Skeletal muscle cell (primary cell): ENCODE results near the gene KLF1.
"Not testable (repeated sequence)": the region's sequence is repeated elsewhere in the genome, so short reads cannot be mapped to it uniquely, and the experiment has no call there.

Source experiments
- DNase-seq: peaks from one replicate; pipeline ENCODE4 v3.0.0-alpha.2; 2010; ENCODE audit warnings: low read depth
- H3K4me3 ChIP-seq: 2 replicates; pipeline ENCODE4 v1.5.1; 2011; ENCODE audit warnings: low read depth, mild to moderate bottlenecking, control low read depth, low read length, moderate library complexity

The KLF1 gene

GRCh38 chr19:12872255-12872654, 14.7 kb downstream of the KLF1 start:
- no peak overlapping the region for H3K4me3 ChIP-seq
- DNase-seq: no peak

DNA sequence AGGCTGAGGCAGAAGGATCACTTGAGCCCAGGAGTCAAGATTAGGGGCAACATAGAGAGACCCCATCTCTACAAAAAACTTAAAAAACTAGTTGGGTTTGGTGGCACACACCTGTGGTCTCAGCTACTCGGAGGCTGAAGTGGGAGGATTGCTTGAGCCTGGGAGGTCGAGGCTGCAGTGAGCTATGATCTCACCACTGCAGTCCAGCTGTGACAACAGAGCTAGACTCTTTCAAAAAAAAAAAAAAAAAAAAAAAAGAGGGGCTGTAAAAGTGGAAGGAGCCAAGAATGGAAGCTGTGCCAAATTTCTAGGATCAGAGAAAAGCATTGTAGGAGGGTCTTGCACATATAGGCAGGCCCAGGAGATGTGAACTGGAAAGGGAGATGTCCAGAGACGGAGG, 15.3 kb downstream of the KLF1 start:
- DNase-seq: no peak
- H3K4me3 ChIP-seq: no peak overlapping the region

DNA sequence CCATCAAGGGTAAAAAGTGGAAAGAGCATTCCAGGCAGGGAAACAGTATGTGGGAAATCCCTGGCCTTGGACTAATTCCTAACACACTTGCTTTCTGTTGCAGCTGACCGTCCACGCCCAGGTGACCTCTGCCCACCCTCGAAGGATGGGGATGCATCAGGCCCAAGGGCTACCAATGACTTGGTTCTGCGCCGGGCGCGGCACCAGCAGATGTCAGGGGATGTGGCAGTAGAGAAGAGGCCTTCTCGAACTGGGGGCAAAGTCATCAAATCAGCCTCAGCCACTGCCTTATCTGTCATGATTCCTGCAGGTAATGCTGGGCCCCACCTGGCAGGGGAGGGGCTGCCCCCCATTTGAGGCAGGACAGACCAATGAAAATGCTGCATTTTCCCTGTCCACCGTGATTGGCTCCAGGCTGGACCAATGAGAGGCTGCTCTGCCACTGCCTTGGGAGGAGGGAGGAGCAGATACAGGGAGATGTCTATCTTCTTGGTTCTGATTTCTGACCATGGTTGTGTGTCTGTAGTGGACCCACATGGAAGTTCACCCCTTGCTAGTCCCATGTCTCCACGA, 18.4 kb downstream of the KLF1 start:
- H3K4me3 ChIP-seq: no peak overlapping the region
- no peak for DNase-seq

DNA sequence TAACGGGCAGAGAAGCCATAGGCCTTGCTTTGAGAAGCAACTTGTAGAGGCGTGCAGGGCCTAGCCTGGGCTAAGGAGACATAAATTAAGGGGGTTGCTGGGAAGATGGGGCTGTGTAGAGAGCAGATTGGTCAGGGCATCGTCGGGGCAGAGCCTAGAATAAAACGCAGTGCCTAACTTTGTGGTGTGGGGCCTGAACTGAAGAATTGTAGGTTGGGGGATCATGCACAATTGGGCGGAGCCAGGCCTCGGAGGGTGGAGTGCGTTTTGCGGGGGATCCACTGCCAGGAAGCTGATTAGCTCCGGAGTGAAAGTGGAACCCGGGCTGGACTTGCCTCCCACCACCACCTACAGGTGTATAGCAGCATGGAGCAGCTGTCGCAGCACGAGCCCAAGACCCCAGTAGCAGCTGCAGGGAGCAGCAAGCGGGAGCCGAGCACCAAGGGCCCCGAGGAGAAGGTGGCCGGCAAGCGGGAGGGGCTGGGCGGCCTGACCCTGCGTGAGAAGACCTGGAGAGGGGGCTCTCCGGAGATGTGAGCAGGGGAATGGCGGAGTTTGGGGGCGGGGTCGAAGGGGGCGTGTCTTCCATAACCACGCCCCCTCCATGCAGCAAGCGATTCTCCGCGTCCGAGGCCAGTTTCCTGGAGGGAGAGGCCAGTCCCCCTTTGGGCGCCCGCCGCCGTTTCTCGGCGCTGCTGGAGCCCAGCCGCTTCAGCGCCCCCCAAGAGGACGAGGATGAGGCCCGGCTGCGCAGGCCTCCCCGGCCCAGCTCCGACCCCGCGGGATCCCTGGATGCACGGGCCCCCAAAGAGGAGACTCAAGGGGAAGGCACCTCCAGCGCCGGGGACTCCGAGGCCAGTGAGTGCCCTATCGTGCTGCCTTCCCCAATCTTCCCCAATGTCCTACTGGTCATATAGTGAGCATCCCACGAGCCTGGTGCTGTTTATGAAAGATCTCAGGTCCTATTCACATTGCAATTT, 19.6 kb downstream of the KLF1 start:
- peak overlapping the region; percentile 51 for H3K4me3 ChIP-seq
- DNase-seq: no peak

DNA sequence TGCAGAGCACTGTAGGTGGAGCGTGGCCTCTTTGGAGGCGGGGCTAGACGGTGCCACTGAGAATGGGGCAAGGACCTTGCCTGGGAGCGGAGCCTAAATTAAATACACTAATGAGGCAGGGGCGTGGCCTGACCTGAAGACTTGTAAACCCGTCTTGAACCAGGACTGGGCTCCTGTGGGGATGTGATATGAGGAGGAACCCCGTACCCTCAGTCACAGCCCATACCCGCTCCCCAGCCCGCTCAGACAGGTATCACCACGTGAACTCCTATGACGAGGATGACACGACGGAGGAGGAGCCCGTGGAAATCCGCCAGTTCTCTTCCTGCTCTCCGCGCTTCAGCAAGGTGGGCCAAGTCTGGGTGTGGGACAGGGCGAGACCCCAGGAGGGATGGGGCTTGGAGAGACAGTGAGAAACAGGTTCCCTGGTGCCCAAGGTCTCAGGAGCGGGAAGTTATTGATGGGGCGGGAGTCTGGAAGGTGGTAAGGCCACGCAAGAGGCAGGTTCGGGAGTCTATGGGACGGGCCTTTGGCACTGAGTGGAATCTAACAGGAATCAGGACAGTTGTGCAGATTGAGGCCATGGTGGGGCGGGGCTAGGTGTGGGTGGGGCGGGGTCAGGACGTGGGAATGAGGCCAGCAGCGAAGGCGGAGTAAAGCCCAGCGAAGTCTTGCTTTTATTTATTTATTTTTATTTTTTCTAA, 20.4 kb downstream of the KLF1 start:
- no peak overlapping the region for H3K4me3 ChIP-seq
- no peak for DNase-seq

DNA sequence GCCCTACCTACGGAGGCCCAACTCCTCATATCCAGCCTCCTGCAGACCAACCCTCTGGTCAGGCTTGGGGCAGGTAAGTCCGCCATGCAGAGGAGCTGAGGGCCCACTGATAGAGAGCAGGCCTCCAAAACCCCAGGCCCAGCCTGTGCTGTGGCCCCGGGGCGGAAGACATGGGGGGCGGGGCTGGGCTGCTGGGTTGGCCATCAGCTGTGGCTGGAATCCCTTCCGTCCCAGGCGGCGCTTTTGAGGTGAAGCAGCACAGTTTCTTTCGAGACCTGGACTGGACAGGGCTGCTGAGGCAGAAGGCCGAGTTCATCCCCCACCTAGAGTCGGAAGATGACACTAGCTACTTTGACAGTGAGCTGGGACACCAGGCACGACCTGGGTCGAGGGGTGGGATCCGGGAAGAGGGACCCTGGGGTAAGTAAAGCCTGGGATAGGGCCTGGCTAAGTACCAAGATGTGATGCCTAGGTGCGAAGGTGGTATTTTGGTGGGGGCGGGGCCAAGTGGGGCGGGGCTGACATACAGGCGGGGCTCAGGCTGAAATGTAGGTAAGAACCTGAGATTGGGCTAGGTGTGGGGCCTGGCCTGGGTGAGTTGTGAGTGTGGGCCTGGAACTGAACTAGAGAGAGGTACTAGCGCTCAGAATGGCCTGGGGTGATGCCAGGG, 21.1 kb downstream of the KLF1 start:
- DNase-seq: no peak
- H3K4me3 ChIP-seq: no peak overlapping the region

DNA sequence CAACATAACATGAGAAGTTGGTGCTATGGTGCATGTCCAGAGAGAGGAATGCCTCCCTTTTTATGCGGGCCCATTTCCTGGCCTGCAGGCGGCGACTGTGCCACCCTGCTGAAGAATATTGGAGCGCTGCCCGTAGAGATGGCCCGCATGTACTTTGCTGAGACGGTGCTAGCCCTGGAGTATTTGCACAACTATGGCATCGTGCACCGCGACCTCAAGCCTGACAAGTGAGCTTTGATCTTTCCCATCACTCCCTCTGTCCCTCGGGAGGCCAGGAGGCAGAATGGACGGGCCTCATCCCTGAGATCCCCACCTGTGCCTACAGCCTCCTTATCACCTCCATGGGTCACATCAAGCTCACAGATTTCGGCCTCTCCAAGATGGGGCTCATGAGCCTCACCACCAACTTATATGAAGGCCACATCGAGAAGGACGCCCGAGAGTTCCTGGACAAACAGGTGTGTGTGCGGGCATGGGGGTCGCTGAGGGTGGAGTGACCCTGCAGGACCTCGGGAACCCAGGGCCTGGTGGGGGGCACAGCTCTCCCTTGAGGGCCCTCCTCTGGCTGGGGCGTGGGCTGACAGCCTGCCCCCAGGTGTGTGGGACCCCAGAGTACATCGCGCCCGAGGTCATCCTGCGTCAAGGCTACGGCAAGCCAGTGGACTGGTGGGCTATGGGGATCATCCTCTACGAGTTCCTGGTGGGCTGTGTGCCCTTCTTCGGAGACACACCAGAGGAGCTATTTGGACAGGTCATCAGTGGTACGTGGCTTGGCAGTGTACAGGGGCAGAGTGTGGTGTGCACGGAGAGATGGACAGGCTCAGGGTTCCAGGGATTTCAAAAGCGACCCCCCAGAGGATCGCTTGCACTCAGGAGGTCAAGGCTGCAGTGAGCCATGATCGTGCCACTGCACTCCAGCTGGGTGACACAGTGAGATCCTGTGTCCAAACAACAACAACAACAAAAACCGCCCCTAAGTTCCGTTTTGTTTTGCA, 22.0 kb downstream of the KLF1 start:
- H3K4me3 ChIP-seq: no peak overlapping the region
- no peak for DNase-seq

DNA sequence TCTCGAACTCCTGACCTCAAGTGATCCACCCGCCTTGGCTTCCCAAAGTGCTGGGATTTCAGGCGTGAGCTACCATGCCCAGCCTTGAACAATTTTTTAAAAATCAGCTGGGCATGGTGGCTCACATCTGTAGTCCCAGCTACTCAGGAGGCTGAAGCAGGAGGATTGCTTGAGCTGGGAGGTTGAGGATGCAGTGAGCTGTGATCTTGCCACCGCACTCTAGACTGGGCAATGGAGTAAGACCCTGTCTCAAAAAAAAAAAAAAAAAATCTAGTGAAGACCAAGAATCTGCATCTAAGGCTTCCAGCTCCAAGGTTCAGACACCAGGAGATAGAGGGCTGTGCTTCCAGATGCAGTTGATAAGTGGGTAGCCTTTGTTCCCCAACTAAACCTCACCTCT, 22.9 kb downstream of the KLF1 start:
- DNase-seq: no peak
- no peak overlapping the region for H3K4me3 ChIP-seq

DNA sequence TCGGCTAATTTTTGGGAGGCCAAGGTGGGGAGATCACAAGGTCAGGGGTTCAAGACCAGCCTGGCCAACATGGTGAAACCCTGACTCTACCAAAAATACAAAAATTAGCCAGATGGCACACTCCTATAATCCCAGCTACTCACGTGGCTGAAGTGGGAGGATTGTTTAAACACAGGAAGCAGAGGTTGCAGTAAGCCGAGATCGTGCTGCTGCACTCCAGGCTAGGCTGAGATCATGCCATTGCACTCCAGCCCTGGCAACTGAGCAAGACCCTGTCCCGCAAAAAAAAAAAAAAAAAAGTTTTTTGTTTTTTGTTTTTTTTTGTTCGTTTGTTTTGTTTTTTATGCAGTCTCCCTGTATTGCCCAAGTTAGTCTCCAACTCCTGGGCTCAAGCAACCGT, 27.5 kb downstream of the KLF1 start:
- DNase-seq: no peak
- no peak overlapping the region for H3K4me3 ChIP-seq

- no peak for DNase-seq
- no peak overlapping the region for H3K4me3 ChIP-seq
Observed at GRCh38 chr19:12858041-12858928, 28.7 kb downstream of the KLF1 start.

DNA sequence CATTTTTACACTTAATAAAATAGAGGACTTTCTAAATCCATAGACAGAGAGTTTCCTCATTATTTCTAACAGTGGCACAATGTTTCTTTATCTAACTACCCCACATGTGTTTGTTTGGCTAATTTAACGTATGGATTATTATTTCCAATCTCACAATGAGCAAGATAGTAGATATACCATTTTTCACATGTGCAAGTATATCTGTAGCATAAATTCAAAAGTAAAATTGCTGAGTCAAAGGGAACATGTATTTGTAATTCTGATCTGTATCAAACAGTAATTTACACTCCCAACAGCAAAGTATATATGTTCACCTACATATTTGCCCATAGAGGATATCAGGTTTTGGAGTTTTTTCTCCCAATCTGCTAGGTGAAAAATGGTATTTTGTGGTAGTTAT, 30.3 kb downstream of the KLF1 start:
- no peak overlapping the region for H3K4me3 ChIP-seq
- DNase-seq: no peak

DNA sequence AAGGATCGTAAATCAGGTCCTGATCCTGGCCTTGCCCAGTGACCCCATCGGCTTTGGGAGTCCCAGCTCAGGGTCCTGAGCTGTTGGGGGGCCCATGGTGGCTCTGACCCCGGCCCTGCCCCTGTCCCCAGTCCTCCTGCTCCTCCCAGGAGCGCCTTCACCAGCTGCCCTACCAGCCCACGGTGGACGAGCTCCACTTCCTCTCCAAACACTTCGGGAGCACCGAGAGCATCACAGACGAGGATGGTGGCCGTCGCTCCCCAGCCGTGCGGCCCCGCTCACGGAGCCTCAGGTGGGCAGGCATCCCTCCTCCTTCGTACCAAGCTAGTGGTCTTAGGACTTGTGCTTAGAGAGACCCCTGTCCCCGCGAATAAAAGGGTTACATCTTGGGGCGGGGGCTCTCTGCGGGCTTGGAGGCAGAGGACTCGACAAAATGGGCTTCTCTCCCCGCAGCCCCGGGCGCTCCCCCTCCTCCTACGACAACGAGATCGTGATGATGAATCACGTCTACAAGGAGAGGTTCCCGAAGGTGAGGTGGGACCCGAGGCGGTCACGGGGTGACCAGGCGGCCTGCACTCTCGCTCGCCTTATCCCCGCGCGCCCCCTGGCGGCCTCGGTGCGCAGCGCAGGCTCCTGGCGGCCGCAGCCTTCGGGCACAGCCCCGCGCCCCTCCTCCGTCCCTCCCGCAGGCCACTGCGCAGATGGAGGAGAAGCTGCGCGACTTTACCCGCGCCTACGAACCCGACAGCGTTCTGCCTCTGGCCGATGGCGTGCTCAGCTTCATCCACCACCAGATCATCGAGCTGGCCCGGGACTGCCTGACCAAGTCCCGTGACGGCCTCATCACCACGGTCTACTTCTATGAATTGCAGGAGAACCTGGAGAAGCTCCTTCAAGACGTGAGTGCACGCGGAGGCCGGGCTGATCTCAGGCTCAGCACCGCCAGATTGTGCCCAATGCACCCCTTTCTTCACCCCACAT, 39.6 kb downstream of the KLF1 start:
- no peak for DNase-seq
- H3K4me3 ChIP-seq: peak overlapping the region; percentile 26

- not testable (repeated sequence) for DNase-seq, H3K4me3 ChIP-seq
Observed at GRCh38 chr19:12846613-12847012, 40.4 kb downstream of the KLF1 start.

DNA sequence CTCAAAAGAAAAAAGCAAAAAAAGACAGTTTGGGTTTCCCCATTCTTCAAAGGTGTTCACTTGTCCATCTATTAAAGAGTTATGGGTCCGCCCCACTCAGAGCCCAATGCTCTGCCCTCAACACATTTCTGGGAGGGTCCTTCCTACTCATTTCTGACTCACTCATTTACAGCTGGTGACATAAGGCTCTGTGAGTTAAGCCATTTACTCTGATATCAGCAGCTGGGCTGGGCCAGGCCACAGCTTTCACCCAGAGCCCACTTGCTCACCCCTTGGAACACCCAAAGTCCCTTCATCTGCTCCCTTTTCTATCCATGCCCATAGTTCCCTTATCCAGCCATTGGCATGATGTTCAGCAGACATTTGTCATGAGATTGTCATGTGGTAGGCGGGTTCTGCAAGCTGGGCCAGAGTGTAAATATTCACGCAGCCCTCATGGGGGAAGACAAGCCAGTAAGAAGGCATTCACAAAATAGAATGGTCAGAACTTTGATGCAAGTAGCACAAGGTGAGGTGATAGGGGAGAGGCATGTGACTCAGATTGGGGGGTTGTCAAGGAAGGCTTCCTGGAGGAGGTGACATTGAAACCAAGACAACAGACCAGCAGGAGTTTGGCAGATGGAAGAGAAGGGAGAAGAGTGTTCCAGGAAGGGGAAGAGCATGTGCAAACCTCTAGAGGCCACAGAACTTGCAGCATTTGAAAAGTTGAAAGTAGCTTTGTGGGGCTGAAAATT, 42.8 kb downstream of the KLF1 start:
- H3K4me3 ChIP-seq: no peak overlapping the region
- no peak for DNase-seq

DNA sequence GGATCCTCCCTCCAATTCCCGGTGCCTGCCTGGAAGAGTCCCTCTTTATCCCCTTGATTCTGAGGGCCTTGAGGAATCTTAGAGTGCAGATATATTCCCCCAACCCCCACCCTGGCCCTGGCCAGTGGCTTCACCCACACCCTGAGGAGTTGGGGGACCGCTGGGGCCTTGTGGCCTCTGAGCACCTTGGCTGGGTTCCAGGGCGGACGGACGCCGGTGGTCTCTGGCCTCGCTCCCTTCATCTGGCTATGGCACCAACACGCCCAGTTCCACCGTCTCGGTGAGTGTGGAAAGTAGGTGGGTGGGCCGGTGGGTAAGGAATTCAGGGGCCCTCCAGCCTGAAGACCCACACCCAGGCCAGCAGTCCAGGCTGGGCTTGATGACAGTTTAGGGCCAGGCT, 43.7 kb downstream of the KLF1 start:
- H3K4me3 ChIP-seq: no peak overlapping the region
- no peak for DNase-seq

GRCh38 chr19:12842511-12842910, 44.5 kb downstream of the KLF1 start:
- no peak for DNase-seq
- no peak overlapping the region for H3K4me3 ChIP-seq
